ENCODE results near the gene TBX19. TPM values are rescaled to one million over a fixed set of nuclear protein-coding genes. Genes with fewer than 3 reads are reported as not detected.

The TBX19 gene
- total RNA-seq, 3 donors from 2014 or later (not counting 1 experiment from before 2014, with no cell fraction given) = 5.2 to 7.2 (median 5.3) TPM

GRCh38 chr1:168243636-168244212 is 37.0 kb upstream of the TBX19 start:
- H3K4me3 Mint-ChIP-seq = peak overlapping the region; percentile 35
- Histone ChIP-seq H3K9me3 (ENCODE audit: control insufficient read depth, insufficient read depth, low read length) (no peaks in the 10 kb centered on the region), H3K4me1 (ENCODE audit: control insufficient read depth, insufficient read depth, low read length) (peaks cover 15% of the 10 kb centered on the region), H3K4me3 (ENCODE audit: low read length) (no peak overlapping the region), H3K27ac (ENCODE audit: low read length) (no peak overlapping the region), H3K27me3 (ENCODE audit: control insufficient read depth, insufficient read depth, low read length) (no peaks in the 10 kb centered on the region), H3K36me3 (ENCODE audit: control insufficient read depth, insufficient read depth, low read length) (peaks cover 65% of the 10 kb centered on the region)
- intact Hi-C loops (cut with micrococcal nuclease) = no loop called here
- H3K27ac Mint-ChIP-seq = peak overlapping the region in 1 of 2 donors; percentile 80
- H3K27me3 Mint-ChIP-seq (ENCODE audit: low read depth in 2 of 2) = no peaks in the 10 kb centered on the region
- TF ChIP-seq CTCF (IDR thresholded peaks at IDR 0.05) = no peak
- DNase-seq (no peak), ATAC-seq (peak; percentile 46 to 81 (median 59))
- peaks cover 49% of the 10 kb centered on the region for H3K36me3 Mint-ChIP-seq
- H3K9me3 Mint-ChIP-seq = no peaks in the 10 kb centered on the region
- 41% methylated on average over 3 of the region's 3 CpGs for WGBS (ENCODE audit: insufficient coverage)
- peaks cover 45 to 51% of the 10 kb centered on the region in 2 donors for H3K4me1 Mint-ChIP-seq

GRCh38 chr1:168245042-168245441 is 35.6 kb upstream of the TBX19 start:
- no peaks in the 10 kb centered on the region for H3K9me3 ChIP-seq (ENCODE audit: control insufficient read depth, insufficient read depth, low read length)
- Mint-ChIP-seq H3K27me3 (ENCODE audit: low read depth in 2 of 2) (no peaks in the 10 kb centered on the region), H3K27ac (no peak overlapping the region), H3K4me3 (no peak overlapping the region), H3K36me3 (peaks cover 50% of the 10 kb centered on the region), H3K4me1 (peaks cover 59 to 60% of the 10 kb centered on the region in 2 donors), H3K9me3 (no peaks in the 10 kb centered on the region)
- no peak overlapping the region for H3K4me3 ChIP-seq (ENCODE audit: low read length)
- no peaks in the 10 kb centered on the region for H3K27me3 ChIP-seq (ENCODE audit: control insufficient read depth, insufficient read depth, low read length)
- H3K4me1 ChIP-seq (ENCODE audit: control insufficient read depth, insufficient read depth, low read length) = peaks cover 15% of the 10 kb centered on the region
- intact Hi-C loops (cut with micrococcal nuclease) = no loop called here
- no peak overlapping the region for H3K27ac ChIP-seq (ENCODE audit: low read length)
- peaks cover 62% of the 10 kb centered on the region for H3K36me3 ChIP-seq (ENCODE audit: control insufficient read depth, insufficient read depth, low read length)
- no peak for DNase-seq
- WGBS (ENCODE audit: insufficient coverage) = no CpG with 5 or more reads among the region's 3 CpGs
- TF ChIP-seq CTCF (IDR thresholded peaks at IDR 0.05) = no peak
- no peak for ATAC-seq

GRCh38 chr1:168246506-168246905 is 34.2 kb upstream of the TBX19 start:
- Histone ChIP-seq H3K4me1 (ENCODE audit: control insufficient read depth, insufficient read depth, low read length) (peaks cover 20% of the 10 kb centered on the region), H3K36me3 (ENCODE audit: control insufficient read depth, insufficient read depth, low read length) (peaks cover 60% of the 10 kb centered on the region), H3K27ac (ENCODE audit: low read length) (no peak overlapping the region), H3K27me3 (ENCODE audit: control insufficient read depth, insufficient read depth, low read length) (no peaks in the 10 kb centered on the region), H3K9me3 (ENCODE audit: control insufficient read depth, insufficient read depth, low read length) (no peaks in the 10 kb centered on the region), H3K4me3 (ENCODE audit: low read length) (no peak overlapping the region)
- WGBS (ENCODE audit: insufficient coverage) = 97% methylated on average over 5 of the region's 5 CpGs
- H3K4me3 Mint-ChIP-seq = peak overlapping the region; percentile 19
- intact Hi-C loops (cut with micrococcal nuclease) = no loop called here
- TF ChIP-seq CTCF (IDR thresholded peaks at IDR 0.05) = no peak
- DNase-seq = no peak
- no peak overlapping the region for H3K27ac Mint-ChIP-seq
- H3K27me3 Mint-ChIP-seq (ENCODE audit: low read depth in 2 of 2) = no peaks in the 10 kb centered on the region
- H3K4me1 Mint-ChIP-seq = peaks cover 67% of the 10 kb centered on the region in 2 donors
- no peaks in the 10 kb centered on the region for H3K9me3 Mint-ChIP-seq
- H3K36me3 Mint-ChIP-seq = peaks cover 46% of the 10 kb centered on the region
- ATAC-seq = no peak

DNA sequence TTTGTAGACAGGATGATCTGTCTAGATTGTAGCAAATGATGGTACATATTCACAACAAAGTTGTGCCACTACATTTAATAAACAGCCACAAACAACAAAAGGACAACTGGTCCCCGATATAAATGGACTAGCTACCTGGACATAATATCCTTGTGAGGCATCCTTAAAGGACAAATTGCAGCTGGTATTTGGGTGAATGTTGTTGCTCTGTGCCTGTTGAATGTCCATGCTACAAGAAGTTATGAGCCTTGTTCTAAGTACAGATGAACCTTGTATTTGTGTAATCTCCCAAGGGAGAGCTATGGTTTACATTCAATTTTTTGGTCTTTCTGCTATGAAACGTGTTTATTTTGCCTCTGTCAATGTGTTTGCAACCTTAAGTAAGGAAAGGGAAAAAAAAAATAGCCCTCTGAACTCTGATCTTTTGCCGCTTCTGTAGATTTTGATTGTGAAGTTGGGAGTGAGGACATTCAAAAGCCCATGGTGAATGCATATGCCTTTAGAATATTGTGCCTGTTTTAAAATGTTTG is 28.4 kb upstream of the TBX19 start:
- peaks cover 5% of the 10 kb centered on the region for H3K4me1 ChIP-seq (ENCODE audit: control insufficient read depth, insufficient read depth, low read length)
- WGBS (ENCODE audit: insufficient coverage) = 96% methylated on average over 3 of the region's 3 CpGs
- Mint-ChIP-seq H3K27me3 (ENCODE audit: low read depth in 2 of 2) (no peaks in the 10 kb centered on the region), H3K36me3 (peaks cover 26% of the 10 kb centered on the region), H3K4me1 (peaks cover 50 to 53% of the 10 kb centered on the region in 2 donors), H3K4me3 (no peak overlapping the region), H3K27ac (peak overlapping the region; percentile 17 to 70), H3K9me3 (peaks cover 0 to 2% of the 10 kb centered on the region in 2 donors)
- H3K27ac ChIP-seq (ENCODE audit: low read length) = no peak overlapping the region
- H3K9me3 ChIP-seq (ENCODE audit: control insufficient read depth, insufficient read depth, low read length) = peaks cover 8% of the 10 kb centered on the region
- no peak for TF ChIP-seq CTCF (IDR thresholded peaks at IDR 0.05)
- peaks cover 22% of the 10 kb centered on the region for H3K36me3 ChIP-seq (ENCODE audit: control insufficient read depth, insufficient read depth, low read length)
- intact Hi-C loops (cut with micrococcal nuclease) = no loop called here
- ATAC-seq (no peak), DNase-seq (no peak)
- H3K4me3 ChIP-seq (ENCODE audit: low read length) = no peak overlapping the region
- no peaks in the 10 kb centered on the region for H3K27me3 ChIP-seq (ENCODE audit: control insufficient read depth, insufficient read depth, low read length)

All from natural killer cell (primary cell).